T1000 (cell line): ENCODE results near the gene CD151.

Experiments
- DNase-seq: peaks from one replicate; lab custom pipeline; 2025; ENCODE audit warnings: mixed read lengths; lab: John Stamatoyannopoulos, UW

CD151 gene

GRCh38 chr11:858053-858761 lies 25.5 kb downstream of the CD151 start:
- DNase-seq, result no peak

GRCh38 chr11:858762-859339 lies 26.1 kb downstream of the CD151 start:
- DNase-seq, result no peak

GRCh38 chr11:859394-860131 lies 26.8 kb downstream of the CD151 start:
- DNase-seq, result no peak

GRCh38 chr11:860234-861104 lies 27.7 kb downstream of the CD151 start:
- no peak for DNase-seq

GRCh38 chr11:861105-861479 lies 28.3 kb downstream of the CD151 start:
- DNase-seq, result no peak

GRCh38 chr11:862081-862661 lies 29.4 kb downstream of the CD151 start:
- DNase-seq, result no peak

GRCh38 chr11:862696-863022 lies 29.9 kb downstream of the CD151 start:
- DNase-seq, result no peak

- no peak for DNase-seq
Observed at GRCh38 chr11:863023-863909, 30.5 kb downstream of the CD151 start.

GRCh38 chr11:863910-864827 lies 31.4 kb downstream of the CD151 start:
- DNase-seq, result no peak

GRCh38 chr11:864898-865297 lies 32.1 kb downstream of the CD151 start:
- no peak for DNase-seq

GRCh38 chr11:865462-866430 lies 33.0 kb downstream of the CD151 start:
- DNase-seq, result no peak

- no peak for DNase-seq
Observed at GRCh38 chr11:866481-866880, 33.7 kb downstream of the CD151 start.

GRCh38 chr11:867856-868358 lies 35.2 kb downstream of the CD151 start:
- DNase-seq, result no peak

GRCh38 chr11:868394-868793 lies 35.6 kb downstream of the CD151 start:
- DNase-seq, result no peak

GRCh38 chr11:868802-869201 lies 36.0 kb downstream of the CD151 start:
- no peak for DNase-seq

GRCh38 chr11:869399-870126 lies 36.8 kb downstream of the CD151 start:
- DNase-seq, result no peak

- no peak for DNase-seq
Observed at GRCh38 chr11:870127-870413, 37.3 kb downstream of the CD151 start.

GRCh38 chr11:870418-870817 lies 37.7 kb downstream of the CD151 start:
- no peak for DNase-seq
